ENCODE results near the gene XG.
A peak's percentile ranks its signal among the peaks of the same experiment; 100 is the strongest.

Gene XG

DNA sequence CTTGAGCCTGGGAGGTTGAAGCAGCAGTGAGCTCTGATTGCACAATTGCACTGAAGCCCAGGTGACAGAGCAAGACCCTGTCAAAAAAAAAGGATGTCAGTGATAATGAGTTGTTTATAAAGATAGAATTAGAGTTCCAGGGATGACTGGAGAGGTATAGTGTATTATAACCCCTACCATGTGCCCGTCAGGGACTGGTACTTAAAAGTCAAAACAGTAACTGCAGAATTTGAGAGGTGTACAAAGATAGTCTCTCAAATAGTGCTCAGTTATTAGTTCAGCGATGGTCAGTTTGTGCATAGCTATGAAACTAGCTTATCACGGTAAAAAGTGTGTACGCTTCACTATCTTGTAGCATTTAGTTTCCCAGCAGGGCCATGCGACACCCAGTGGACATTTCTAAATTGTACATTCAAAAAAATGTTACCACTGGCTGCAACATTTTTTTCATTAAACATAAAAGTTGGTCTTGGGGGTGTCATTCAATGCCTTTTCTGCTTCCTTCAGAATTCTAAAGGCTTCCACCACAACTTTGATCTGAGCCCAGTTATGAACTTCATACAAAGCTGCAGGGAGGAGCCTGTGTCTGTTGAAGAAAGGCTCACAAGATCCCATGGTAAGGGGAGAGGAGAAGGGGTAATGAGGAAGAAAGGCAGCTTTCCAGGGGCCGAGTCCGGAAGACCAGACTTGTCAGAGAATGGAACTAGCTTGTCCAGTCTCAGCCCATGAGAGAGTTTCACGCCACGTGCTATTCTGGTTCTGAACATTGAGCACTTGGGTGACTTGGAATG is 67.7 kb downstream of the XG start:
- peak; percentile 24 for FAIRE-seq
- no peak for DNase-seq (ENCODE audit: low spot score)

DNA sequence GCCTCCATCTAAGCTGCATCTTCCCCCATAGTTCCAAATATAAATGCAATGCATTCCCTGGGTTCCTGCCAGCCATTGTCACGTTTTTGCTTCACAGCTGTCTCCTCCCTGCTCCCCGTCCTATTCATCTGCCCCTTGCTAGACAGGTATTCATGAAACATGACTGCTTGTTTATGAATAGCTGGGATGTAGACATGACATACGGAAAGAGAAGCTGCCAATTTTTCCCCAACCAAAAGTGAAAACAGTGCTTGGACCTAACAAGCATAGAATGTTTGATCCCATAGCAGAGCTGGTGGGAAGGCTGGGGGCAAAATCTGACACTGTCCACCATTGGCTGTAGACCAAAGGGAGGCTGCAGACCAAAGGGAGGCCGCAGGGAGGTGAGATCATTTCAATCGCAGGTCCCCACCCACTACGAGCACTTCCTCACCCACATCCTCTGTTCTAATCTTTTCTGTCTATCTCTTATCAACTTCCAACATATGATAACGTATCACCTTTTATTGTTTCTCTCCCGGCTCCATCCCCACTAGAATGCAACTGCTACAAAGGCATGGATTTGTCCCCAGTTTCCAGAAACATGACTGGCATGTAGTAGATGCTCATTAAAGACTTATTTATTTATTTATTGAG is 68.4 kb downstream of the XG start:
- FAIRE-seq (no peak), DNase-seq (ENCODE audit: low spot score) (no peak)

DNA sequence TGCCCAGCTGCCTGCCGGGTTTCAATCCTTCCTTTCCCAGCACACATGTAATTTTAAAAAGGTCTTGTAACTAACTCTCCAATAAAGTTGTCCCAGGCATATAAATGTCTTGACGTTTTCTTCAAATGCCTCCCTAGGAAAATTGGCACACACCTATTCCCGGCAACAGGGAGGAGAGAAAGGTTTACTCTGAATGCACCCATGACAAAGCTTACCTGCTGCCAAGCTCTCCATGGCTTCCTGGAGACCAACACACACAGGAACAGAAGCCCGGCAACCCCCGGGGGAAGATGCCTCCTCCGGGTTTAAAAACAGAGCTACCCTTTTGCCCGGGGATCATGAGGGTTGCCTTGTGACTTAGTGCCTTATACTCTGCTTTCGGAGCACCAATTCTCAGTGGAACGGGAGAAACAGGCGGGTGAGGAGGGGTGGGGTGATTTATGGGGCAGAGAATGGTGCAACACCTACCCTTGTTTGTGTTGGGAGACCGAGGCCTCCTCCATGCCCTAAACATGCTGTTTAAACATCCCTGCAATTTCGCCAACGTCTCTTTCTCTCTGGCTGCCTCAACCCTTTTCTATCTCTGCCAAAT is 72.1 kb downstream of the XG start:
- no peak for DNase-seq (ENCODE audit: low spot score)
- no peak for FAIRE-seq

GRCh38 chrX:2824886-2825285 is 73.0 kb downstream of the XG start:
- FAIRE-seq (no peak), DNase-seq (ENCODE audit: low spot score) (no peak)

DNA sequence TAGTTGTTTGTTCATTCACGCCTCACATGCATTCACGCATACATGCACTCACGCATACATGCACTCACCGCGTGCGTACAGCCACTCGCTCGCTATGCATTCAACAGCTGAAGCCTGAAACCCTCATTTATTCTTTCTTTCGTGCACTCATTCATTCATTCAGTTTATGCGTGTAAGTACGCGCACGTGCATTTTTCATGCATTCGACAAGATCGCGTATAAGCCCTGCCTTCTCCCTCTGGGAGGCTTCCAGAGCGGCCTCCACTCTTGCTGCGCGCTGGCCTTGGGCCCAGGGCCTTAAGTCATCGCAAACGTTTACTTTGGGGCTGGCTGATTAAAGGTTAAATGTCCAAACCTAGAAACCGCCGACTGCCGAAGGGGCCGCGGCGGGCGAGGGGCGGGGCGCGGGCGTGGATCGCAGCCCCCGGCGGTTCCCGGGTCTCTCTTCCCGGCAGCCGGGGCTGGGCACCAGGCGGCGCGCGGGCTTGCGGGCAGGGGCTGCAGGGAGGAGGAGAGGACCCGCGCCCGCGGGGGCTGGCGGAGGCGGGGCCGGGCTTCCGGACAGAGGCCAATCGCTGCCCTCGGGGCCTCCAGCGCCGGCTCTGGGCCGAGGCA is 76.6 kb downstream of the XG start, which contains the start of gene GYG2:
Gene GYG2, plus strand, starts transcription at position 587 of the 615 bp plus-strand sequence. CDS start 1,259 bp downstream, outside the sequence.
- FAIRE-seq (no peak), DNase-seq (ENCODE audit: low spot score) (no peak)

DNA sequence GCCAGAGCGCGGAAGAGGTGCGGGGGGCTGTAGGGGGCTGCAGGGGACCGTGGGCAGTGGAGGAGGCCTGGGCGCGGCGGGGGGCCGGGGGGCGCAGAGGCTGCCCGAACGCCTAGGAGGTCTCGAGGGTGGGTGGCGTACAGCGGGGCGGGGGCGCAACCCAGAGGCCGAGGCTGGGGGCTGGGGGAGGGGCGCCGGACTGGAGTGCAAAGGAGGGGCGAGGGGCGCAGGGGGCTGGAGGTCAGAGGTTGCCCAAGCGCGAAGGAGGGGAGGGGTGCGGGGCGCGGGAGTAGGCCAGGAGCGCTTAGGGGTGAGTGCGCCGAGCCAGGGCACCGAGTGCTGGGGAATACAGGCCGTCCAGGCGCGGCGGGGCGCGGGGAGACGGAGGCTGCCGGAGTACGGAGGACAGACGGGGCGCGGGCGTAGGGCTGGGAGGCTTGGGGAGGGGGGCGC is 77.1 kb downstream of the XG start:
- DNase-seq (ENCODE audit: low spot score) (no peak), FAIRE-seq (no peak)

DNA sequence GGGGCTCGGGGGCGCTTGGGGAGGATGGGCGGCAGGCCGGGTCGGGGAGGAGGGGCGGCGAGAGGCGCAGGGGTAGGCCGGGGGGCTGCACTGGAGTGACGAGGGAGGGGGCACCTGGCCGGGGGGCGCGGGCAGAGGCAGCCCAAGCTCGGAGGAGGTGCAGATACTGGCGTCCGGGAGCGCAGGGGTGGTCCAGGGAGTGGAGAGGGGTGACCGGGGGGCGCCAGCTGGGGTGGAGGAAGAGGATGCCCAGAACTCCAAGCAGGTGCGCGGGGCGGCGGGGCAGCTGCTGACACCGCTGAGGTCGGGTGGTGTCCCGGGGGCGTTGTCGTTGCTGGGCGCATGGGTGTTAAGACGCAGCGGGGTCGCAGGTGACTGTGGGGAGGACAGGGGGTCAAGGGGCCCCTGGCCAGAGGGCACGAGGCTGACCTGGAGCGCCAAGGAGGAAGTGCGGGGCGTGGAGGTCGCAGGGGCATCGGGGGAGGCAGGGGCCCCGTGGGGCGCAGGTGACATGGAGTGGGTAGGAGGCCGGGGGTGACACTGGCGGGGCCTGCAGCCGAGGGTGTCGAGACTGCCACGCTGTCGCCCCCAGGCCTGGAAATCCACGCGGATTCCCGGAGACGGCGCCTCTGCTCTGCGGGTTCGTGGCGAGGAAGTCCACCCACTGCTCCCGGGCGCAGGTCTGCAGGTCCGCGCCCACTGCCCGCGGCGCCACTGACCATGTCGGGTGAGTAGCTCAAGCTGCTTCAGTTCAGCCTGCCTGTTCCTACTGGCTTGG is 77.8 kb downstream of the XG start:
- FAIRE-seq, result no peak

DNA sequence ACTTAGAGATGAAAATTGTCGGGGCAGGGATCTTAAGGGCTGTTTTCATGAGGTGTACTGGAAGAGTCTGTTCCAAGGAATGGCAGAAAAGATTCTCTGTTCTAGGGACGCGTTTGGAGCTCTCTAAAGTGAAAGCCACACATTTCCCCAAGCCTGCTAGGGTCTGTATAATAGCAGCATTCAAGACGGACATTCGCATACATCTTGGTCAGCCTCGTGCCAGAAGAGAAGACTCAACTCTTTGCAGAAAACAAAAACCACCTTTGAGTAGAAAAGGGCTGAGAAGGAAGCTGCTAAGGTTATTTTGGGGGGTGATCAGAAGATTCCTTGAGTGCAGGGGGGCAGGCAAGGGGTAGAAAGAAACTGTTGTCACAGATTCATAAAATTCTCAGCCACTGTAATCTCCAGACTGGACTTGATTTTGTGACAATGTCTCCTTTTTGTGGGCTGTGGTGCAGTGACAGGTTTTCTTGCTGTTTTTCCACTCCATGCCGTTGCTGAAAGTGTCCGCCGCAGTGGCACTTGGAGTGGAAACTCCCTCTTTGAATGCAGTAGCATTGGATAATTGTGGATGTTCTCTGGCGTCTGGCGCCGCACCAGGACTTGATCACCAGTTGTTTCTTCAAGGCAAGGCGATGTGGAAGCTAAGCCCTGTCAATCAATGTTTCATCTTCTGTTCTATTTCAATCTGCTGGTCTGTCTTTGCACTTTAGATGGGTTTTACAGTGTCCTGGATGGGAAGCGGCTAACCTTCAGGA is 79.8 kb downstream of the XG start:
- DNase-seq (ENCODE audit: low spot score) (no peak), FAIRE-seq (no peak)

More for the DNA sequence above, 77.8 kb downstream of the XG start:
- DNase-seq (ENCODE audit: low spot score), result no peak

GRCh38 chrX:2837961-2838360 is 86.1 kb downstream of the XG start:
- FAIRE-seq, result no peak
- DNase-seq (ENCODE audit: low spot score), result no peak

GRCh38 chrX:2840961-2841360 is 89.1 kb downstream of the XG start:
- no peak for FAIRE-seq

GRCh38 chrX:2841537-2841936 is 89.7 kb downstream of the XG start:
- no peak for FAIRE-seq

More at GRCh38 chrX:2840961-2841360, 89.1 kb downstream of the XG start:
- DNase-seq (ENCODE audit: low spot score), result no peak

GRCh38 chrX:2846992-2847391 is 95.2 kb downstream of the XG start:
- FAIRE-seq (no peak), DNase-seq (ENCODE audit: low spot score) (no peak)

More at GRCh38 chrX:2841537-2841936, 89.7 kb downstream of the XG start:
- no peak for DNase-seq (ENCODE audit: low spot score)

DNA sequence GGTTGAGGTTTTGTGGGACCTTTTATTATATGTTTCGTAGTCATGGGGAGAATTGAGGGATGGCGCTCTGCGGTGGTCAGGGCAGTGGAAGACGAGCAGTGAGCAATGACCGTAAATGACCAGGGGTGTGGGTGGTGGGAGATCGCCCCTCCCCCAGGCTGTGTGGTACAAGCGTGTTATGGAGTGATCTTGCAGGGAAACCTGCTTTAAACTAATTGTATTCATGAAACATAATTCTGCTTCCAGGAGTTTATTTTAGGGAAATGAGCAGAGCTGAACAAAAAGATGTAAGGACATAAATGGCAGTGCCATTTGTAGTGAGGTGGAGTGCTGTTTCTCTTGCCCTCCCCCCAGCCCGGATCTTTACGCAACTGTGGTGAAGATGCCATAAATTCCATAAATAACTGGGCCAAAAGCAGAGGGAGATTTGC is 97.0 kb downstream of the XG start:
- peak; percentile 38 for DNase-seq (ENCODE audit: low spot score)
- peak; percentile 69 for FAIRE-seq

DNA sequence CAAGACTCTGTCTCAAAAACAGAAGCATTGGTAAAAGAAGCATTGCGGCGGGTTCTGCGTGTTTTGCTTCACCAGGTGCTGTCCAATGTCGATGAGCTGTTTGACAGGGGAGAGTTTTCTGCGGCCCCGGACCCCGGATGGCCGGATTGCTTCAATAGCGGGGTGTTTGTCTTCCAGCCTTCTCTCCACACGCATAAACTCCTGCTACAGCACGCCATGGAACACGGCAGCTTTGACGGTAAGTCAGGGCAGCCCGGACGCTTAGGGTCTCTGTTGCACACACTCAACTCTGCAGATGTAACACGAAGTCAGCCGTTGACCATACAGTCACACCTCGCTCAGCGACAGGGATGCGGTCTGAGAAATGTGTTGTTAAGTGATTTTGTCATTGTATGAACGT is 103.1 kb downstream of the XG start:
- no peak for DNase-seq (ENCODE audit: low spot score)
- FAIRE-seq, result no peak

DNA sequence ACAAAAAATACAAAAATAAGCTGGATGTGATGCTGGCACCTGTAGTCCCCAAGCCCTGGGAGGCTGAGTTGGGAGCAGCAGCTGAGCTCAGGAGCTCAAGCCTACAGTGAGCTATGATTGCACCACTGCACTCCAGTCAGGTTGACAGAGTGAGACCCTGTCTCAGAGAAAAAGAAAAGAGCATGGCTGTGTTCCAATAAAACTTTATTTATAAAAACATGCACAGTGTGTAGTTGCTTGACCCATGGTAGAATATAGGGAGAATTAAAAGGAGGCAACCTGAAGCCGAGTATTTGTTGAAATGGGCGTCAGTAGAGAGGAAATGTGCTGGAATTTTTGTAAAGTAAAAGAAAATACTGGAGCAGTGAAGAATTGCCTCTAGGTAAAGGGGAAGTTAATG is 103.9 kb downstream of the XG start:
- FAIRE-seq, result no peak
- DNase-seq (ENCODE audit: low spot score), result no peak

DNA sequence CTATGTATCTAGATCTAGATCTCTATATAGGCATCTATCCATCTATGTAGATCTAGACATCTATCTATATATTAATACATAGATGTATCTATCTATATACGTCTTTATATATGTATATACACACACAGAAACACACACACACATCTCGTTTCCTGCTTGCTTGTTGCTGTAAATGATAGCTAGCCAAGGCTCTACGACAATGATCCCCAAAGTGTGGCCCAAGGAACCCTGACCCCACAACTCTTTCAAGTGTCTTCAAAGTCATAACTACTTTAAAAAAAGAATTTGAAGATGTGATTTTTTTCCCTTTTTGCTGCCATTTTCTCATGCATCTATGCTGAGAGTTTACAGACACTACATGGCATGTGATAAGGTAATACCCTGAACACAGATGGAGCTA is 105.7 kb downstream of the XG start:
- no peak for FAIRE-seq

DNA sequence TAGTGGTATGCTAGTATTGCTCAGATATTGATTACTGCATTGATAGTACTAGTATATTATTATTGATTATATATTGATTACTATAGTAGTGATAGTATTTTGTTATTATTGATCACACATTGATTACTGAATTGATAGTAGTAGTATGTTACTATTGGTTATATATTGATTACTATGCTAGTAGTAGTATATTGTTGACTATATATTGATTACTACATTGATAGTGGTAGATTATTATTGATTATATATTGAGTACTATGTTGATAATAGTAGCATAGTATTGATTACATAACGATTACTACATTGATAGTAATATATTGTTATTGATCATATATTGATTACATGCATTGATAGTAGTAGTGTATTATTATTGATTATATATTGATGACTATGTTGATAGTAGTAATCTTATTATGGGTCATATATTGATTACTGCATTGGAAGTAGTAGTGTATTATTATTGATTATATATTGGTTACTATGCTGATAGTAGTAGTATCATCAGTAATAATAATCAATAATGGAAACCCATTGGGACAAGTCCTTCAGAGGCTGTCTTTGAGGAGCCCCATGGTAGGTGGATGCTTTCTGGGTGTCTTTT is 107.5 kb downstream of the XG start:
- DNase-seq (ENCODE audit: low spot score), result no peak
- FAIRE-seq, result no peak

More for the DNA sequence above, 105.7 kb downstream of the XG start:
- no peak for DNase-seq (ENCODE audit: low spot score)

DNA sequence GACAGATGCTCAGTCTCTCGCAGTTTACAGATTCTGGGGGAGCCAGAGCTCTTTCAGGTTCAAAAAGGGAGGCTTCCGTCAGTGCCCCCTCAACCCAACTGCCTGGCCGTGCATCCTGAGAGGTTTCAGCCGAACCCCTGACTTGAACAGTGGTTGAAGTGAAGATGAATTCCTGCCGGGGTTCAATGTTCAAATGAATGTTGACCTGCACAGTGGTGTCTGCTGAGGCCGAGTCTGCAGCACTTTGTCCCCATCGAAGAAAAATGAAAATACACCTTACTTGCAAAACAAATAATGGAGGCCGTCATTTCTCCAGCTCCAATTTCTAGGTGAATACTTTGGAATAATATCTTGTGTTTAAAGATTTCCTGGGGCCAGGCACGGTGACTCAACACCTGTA is 110.6 kb downstream of the XG start:
- FAIRE-seq, result no peak
- DNase-seq (ENCODE audit: low spot score), result no peak

DNA sequence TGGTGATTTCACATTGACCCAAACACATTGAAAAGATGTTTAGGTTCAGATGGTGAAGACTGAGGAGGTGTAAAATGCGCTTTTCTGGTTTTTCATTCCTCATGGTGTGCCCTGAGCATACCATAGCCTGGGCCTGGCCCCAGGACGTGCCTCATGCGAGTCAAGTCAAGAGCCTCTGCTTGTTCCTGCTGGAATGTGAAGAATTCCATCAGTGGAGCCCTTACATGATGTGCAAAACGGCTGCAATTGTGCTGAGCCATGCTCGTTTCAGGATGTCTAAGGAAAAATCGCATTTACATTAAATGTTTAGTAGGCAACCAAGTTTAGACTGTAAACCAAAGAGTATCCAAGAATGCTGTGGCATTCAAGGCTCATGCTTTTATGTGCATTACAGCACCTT is 111.8 kb downstream of the XG start:
- DNase-seq (ENCODE audit: low spot score) (no peak), FAIRE-seq (no peak)
